Stimulated activated CD8-positive, alpha-beta memory T cell treated with anti-CD3 and anti-CD28 coated beads, Interleukin-2, amount 100 ng/mL, for 48 hours (primary cell): ENCODE results near the gene ABHD5.

Experiments used
- DNase-seq, 2 donors: peaks; one replicate each; pipeline ENCODE4 v3.0.0-alpha.2; 2020; ENCODE audit warnings: low read depth in 2 of 2

ABHD5 gene

DNA sequence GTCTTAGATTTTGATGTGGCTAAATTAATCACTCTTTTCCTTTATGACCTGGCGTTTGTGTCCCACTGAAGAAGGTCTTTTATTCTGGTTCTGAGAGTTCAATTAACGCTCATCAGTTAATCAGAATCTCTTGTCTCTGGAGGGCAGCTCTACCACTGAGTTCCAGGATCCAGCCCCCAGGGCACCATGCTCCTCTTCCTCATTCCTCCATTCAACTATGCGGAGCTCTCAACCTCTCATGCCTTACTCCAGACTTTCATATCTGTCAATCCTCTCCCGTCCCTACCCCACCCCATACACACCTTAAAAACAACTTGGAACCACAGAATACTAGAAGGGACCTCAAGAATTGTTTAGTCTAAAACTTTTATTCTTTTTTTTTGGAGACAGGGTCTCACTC is 4.8 kb upstream of the ABHD5 start:
- DNase-seq = no peak

DNA sequence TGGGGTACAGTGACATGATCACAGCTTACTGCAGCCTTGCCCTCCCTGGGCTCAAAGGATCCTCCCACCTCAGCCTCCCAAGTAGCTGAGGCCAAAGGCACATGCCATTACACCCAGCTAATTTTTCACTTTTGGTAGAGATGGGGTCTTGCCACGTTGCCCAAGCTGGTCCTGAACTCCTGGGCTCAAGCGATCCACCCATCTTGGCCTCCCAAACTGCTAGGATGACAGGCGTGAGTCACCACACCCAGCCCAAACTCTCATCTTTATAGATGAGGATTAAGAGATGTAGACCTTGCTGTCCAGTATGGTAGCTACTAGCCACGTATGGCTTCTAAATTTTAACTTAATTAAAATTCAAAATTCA is 4.4 kb upstream of the ABHD5 start:
- DNase-seq = no peak

DNA sequence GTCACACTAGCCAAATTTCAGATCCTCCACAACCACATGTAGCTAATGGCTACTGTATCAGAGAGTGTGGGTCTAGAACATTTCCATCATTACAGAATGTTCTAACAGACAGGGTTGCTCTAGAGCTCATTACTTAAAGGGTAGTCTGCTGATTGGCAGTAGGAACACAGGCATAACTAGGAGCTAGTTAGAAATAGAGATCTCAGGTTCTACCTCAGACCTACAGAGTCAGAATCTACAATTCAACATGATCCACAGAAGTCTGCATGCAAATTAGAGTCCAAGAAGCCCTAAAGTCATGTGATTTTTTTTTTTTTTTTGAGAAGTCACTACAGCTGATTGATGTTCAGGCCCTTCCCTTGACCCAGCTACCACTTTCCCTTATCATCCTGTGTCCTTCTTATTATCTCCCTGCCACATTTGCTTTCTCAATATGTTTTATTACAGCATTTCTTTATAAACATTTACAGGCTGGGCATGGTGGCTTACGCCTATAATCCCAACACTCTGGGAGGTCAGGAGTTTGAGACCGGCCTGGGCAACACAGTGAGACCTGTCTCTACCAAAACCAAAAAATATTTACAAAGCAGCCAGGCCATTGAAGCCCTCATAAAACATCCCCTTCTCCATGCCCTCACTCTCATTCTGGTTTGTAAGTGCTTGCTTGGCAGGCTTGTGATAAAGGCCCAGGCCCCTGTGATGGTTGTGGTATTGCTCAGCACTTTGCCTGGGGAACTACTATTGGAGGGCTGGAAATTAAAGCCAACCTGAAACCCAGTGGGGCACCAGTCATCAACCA is 3.8 kb upstream of the ABHD5 start:
- DNase-seq = no peak

DNA sequence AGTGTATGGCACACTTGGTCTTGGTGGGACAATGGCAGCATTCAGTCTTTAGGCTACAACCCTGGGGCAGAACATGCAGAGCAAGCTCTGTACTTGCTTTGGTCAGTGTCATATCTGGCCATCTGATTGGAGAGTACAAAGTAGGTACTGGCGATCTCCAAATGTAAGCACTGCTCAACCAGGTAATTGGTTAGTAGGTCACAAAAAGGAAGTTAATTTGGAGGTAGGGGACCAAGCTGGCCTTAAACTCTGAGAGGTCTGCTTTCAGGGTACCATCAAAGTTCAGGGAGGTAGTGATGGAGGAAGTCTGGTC is 3.3 kb upstream of the ABHD5 start:
- DNase-seq = no peak

GRCh38 chr3:43688245-43688650 is 2.5 kb upstream of the ABHD5 start:
- DNase-seq = no peak

- DNase-seq = no peak
Observed at GRCh38 chr3:43689166-43689565, 1.6 kb upstream of the ABHD5 start.

DNA sequence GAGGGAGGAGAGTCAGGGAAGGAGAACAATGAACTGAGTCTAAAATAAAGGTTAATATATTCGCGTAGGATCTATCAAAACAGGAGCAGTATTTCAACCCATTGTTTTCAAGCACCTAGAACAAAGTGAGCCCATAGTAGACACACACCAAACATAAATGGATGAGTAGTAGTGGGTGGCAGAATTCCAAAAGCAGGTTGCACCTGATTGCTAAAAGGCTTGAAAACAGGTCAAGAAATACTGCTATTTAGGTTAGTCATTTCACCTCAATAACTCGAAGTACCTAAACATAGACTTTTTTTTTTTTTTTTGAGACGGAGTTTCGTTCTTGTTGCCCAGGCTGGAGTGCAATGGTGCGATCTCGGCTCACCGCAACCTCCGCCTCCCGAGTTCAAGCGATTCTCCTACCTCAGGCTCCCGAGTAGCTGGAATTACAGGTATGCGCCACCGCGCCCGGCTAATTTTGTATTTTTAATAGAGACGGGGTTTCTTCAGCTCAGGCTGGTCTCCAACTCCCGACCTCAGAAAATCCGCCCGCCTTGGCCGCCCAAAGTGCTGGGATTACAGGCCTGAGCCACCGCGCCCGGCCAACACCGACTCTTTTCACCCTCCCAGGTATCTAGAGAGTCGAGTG is 855 bp upstream of the ABHD5 start:
- DNase-seq = no peak

- DNase-seq = peak; percentile 12 to 26
Observed at GRCh38 chr3:43691120-43691995, 620 bp downstream of the ABHD5 start.

- no peak for DNase-seq
Observed at GRCh38 chr3:43692085-43692855, 1.5 kb downstream of the ABHD5 start.

DNA sequence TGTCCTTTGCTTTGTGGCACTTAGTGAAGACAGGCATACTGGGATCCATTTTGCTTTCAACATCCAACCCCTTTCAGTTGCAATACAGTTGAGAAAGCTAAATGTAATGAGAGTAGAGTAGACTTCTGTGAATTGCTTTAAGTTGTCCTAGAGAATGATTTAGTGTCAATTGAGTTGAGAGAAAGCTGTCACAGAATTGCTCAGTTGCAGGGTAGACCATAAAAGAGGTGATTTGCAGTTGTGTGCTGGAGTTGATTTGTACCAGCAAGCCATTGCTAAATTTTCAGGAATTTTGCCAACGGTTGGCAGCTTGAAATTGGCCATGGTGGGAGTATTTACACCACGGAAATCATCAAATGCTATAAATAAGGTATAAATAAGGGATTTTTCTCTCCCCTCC is 2.2 kb downstream of the ABHD5 start:
- DNase-seq = no peak

- DNase-seq = no peak
Observed at GRCh38 chr3:43693594-43693993, 2.9 kb downstream of the ABHD5 start.

DNA sequence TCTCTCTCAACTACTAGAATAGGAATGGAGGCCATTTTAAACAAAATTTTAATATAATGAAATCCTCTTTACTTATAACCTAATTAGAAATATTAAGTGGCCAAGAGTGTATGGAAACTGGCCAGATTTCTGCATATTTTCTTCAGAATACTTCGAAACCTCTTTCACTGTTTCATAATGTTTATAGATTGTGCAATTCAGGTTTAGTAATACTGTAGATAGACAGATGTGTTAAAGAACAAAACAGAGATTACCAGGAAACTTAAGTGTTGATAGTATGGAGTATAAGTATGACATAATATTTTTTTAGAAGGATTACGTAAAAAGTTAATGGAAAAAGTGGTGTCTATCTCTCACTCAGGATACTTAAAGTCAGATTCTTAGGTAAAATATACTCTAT is 4.7 kb downstream of the ABHD5 start:
- no peak for DNase-seq

GRCh38 chr3:43695863-43696262 is 5.1 kb downstream of the ABHD5 start:
- DNase-seq = no peak

- no peak for DNase-seq
Observed at GRCh38 chr3:43696441-43696840, 5.7 kb downstream of the ABHD5 start.

GRCh38 chr3:43696881-43697280 is 6.1 kb downstream of the ABHD5 start:
- no peak for DNase-seq

- DNase-seq = no peak
Observed at GRCh38 chr3:43699864-43700263, 9.1 kb downstream of the ABHD5 start.

DNA sequence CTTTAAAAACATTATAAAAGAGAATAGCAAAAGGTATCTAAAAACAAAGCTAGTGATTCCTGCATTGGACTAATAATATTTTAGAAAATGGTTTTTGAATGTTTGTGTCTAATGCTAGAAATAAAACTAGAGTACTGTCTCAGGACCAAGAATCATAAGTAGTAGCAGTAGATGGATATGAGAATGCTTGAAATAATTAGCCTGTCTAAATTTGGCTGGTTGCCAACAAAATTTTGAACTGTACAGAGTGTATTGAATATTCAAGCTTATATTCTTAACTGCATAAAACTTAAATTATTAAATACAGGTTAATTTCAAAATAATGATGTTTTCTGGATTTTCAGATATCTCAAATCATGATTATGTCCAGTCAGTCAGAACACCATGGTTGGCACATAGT is 14.0 kb downstream of the ABHD5 start:
- DNase-seq = no peak

DNA sequence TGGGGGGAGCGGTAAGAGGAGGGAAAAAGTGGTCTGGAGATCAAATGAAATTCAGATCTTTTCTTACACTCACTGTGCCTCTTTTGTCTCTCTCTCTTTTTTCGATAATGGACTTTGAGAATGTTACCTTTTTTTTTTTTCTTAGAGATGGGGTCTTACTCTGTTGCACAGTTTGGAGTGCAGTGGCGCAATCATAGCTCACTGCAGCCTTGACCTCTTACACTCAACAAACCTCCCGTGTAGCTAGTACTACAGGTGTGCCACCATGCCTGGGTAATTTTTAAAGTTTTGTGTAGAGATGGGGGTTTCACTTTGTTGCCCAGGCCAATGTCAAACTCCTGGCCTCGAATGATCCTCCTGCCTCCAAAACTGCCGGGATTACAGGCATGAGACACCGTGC is 15.6 kb downstream of the ABHD5 start:
- DNase-seq = no peak

DNA sequence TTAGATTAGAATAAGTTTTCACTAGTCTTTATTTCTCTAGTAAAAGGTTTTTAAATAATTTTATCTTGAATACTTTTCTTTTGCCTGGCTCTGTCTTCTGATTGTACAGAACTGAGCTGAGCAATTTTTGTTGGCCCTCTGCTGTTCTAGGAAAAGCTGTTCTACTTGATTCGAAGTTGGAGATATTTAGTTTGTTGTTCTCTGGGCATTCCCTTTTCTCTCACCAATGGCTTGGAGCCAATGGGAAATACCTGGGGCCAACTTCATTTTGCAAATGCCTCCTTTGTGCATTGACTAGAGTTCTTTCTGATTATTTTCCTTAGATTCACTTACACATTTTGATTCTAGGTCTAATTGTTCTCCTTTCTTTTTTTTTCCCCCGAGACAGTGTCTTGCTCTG is 16.5 kb downstream of the ABHD5 start:
- no peak for DNase-seq

DNA sequence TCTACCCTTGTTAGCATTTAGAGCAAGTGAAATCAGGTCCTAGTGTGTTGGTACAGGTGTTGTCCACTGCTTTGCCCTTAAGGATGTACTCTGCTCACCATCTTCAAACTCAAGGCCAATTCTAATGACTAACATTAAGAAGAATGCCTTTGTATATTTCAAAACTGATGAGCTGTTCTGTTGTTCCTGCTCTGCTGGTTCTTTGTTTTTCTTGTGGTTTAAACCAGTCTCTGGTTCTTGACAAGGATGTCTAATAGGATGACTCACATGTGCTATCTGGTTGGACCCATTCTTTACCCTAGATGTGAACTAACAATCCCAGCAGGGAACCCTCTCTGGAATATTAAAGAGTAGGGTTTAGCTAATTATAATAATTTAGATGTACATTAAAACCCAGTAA is 17.3 kb downstream of the ABHD5 start:
- no peak for DNase-seq

DNA sequence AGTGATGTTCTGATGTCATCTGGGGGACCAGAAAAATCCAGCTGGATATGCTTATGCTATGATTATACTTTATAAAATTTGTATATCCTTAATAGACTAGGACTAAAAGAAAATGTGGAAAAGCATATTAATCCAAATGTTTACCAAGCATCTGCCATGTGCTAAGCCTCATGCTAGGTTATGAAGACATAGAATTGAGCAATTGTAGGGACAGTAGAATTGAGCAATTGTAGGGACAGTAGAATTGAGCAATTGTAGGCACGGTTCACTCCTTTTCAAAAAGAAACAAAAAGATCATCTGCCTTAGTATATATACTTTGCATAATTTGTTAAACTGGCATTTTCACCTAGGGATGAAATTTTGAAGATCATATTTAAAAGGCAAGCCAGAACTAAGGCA is 18.3 kb downstream of the ABHD5 start:
- DNase-seq = no peak

- no peak for DNase-seq
Observed at GRCh38 chr3:43710607-43711006, 19.9 kb downstream of the ABHD5 start.
